Skeletal muscle tissue (tissue), 4 donors: ENCODE data around the gene MED14. TPM values are rescaled to one million over a fixed set of nuclear protein-coding genes. Genes with fewer than 3 reads are reported as not detected.

Source experiments
- H3K27ac ChIP-seq: one replicate; pipeline ENCODE4 v1.7.0; 2013; ENCODE audit warnings: mild to moderate bottlenecking, low read depth, low read length, inconsistent platforms
- H3K27me3 ChIP-seq, 3 donors: one replicate each; pipeline ENCODE4 v1.7.0; 2013; ENCODE audit warnings: low read length in 3 of 3; ENCODE audit not compliant: control insufficient read depth in 3 of 3, insufficient read depth in 3 of 3
- H3K36me3 ChIP-seq, 3 donors: one replicate each; pipeline ENCODE4 v1.7.0; 2013; ENCODE audit warnings: low read length in 3 of 3; ENCODE audit not compliant: control insufficient read depth in 3 of 3, insufficient read depth in 3 of 3
- H3K4me1 ChIP-seq, 3 donors: one replicate each; pipeline ENCODE4 v1.7.0; 2013; ENCODE audit warnings: low read length in 3 of 3, mild to moderate bottlenecking in 3 of 3; ENCODE audit not compliant: control insufficient read depth in 3 of 3, insufficient read depth in 3 of 3
- H3K4me3 ChIP-seq, 3 donors: one replicate each; pipeline ENCODE4 v1.7.0; 2013; ENCODE audit warnings: low read length in 3 of 3
- H3K9ac ChIP-seq, 3 donors: one replicate each; pipeline ENCODE4 v1.7.0; 2013; ENCODE audit warnings: low read length in 3 of 3, mild to moderate bottlenecking in 3 of 3, moderate library complexity in 2 of 3, low read depth in 1 of 3
- H3K9me3 ChIP-seq, 3 donors: one replicate each; pipeline ENCODE4 v1.7.0; 2013; ENCODE audit warnings: low read length in 3 of 3; ENCODE audit not compliant: control insufficient read depth in 3 of 3
- total RNA-seq: library from RNA; depleted of rRNA; stranded (reverse); fragments of >200 nt; gene quantifications from one replicate; pipeline ENCODE4 v1.2.3, GENCODE V29; 2014
- donor health status: Osteomylitis.

Gene MED14
- total RNA-seq, 1 donor from 2014 or later, result 35.5 TPM

- peaks cover 0 to 6% (median 0%) of the 10 kb centered on the region in 3 donors for H3K9me3 ChIP-seq
- H3K9ac ChIP-seq, result no peak within 1 kb of the TSS
- no peak within 1 kb of the TSS for H3K27ac ChIP-seq
- no peaks in the 10 kb centered on the region for H3K27me3 ChIP-seq
- H3K36me3 ChIP-seq, result peaks cover under 1 to 6% (median 1%) of the 10 kb centered on the region in 3 donors
- H3K4me1 ChIP-seq, result no peaks in the 10 kb centered on the region
- H3K4me3 ChIP-seq, result no peak within 1 kb of the TSS
Observed at GRCh38 chrX:40623139-40623536, 112.2 kb downstream of the MED14 start, which contains the start of gene MPC1L. TSS of gene MPC1L (plus strand) at chrX:40623428. CDS start at chrX:40623566, 138 bp downstream.

GRCh38 chrX:40622479-40623138 lies 112.7 kb downstream of the MED14 start:
- Histone ChIP-seq H3K4me3 (no peak overlapping the region), H3K27ac (no peak overlapping the region), H3K9ac (no peak overlapping the region), H3K9me3 (peaks cover 0 to 6% (median 0%) of the 10 kb centered on the region in 3 donors), H3K36me3 (peaks cover 0 to 4% (median 0%) of the 10 kb centered on the region in 3 donors), H3K27me3 (no peaks in the 10 kb centered on the region), H3K4me1 (no peaks in the 10 kb centered on the region)

DNA sequence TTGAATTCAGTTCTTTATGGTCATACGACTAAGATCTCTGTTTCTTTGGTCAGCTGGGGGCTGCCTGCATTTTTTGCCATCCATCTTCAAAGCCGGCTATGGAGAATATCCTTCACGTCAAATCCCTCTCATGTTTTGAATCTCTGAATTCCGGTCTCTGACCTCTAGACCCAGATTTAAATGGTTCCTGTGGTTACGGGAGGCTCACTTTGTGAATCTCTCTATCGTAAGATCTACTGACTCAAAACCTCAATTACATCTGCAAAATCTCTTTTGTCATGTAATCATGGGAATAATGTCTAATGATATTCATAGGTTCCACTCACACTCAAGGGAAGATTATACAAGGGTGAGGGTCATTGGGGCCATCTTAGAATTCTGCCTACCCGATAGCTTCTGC lies 117.8 kb downstream of the MED14 start:
- no peak overlapping the region for H3K4me3 ChIP-seq
- no peak overlapping the region for H3K9ac ChIP-seq
- no peak overlapping the region for H3K27ac ChIP-seq
- no peaks in the 10 kb centered on the region for H3K36me3 ChIP-seq
- no peaks in the 10 kb centered on the region for H3K27me3 ChIP-seq
- H3K4me1 ChIP-seq, result no peaks in the 10 kb centered on the region
- no peaks in the 10 kb centered on the region for H3K9me3 ChIP-seq

DNA sequence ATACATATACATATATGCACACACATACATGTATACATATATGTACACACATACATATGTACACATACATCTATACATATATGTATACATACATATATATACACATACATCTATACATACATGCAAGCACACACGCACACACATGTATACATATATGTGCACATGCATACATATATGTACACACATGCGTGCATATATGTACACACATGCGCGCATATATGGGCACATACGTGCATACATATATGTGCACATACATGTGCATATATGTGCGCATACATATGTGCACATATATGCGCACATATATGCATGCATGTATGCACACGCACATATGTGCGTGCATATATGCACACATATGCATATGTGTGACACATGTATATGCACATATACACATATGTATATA lies 119.4 kb downstream of the MED14 start:
- H3K9me3 ChIP-seq, result no peaks in the 10 kb centered on the region

GRCh38 chrX:40612511-40612910 lies 122.8 kb downstream of the MED14 start:
- no peak overlapping the region for H3K27ac ChIP-seq
- H3K9me3 ChIP-seq, result no peaks in the 10 kb centered on the region
- no peaks in the 10 kb centered on the region for H3K4me1 ChIP-seq
- no peaks in the 10 kb centered on the region for H3K27me3 ChIP-seq
- H3K4me3 ChIP-seq, result no peak overlapping the region
- no peak overlapping the region for H3K9ac ChIP-seq
- no peaks in the 10 kb centered on the region for H3K36me3 ChIP-seq

More for the DNA sequence above, 119.4 kb downstream of the MED14 start:
- Histone ChIP-seq H3K36me3 (no peaks in the 10 kb centered on the region), H3K9ac (no peak overlapping the region), H3K4me3 (no peak overlapping the region), H3K27ac (no peak overlapping the region), H3K27me3 (no peaks in the 10 kb centered on the region), H3K4me1 (no peaks in the 10 kb centered on the region)

DNA sequence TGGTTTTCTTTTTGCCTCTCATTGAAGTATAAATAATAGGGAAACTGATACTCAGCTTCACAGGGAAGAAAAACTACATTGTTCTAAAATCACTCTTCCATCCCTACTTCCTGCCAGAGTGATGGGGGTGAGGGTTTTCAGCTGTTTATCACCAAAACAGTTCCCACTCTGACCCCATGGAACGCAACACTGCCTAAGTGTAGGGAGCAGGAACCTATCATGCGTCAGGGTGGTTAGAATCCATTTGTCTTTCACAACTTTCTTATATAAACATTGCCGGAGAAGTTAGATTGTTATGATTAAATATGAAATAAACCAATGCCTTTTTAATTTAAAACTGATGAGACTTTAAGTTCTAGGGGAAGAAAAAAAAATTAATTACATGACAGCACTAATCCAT lies 128.0 kb downstream of the MED14 start:
- Histone ChIP-seq H3K36me3 (peaks cover 0 to 4% (median 0%) of the 10 kb centered on the region in 3 donors), H3K9ac (no peak overlapping the region), H3K9me3 (no peaks in the 10 kb centered on the region), H3K4me1 (no peaks in the 10 kb centered on the region), H3K27ac (no peak overlapping the region), H3K4me3 (no peak overlapping the region), H3K27me3 (no peaks in the 10 kb centered on the region)

DNA sequence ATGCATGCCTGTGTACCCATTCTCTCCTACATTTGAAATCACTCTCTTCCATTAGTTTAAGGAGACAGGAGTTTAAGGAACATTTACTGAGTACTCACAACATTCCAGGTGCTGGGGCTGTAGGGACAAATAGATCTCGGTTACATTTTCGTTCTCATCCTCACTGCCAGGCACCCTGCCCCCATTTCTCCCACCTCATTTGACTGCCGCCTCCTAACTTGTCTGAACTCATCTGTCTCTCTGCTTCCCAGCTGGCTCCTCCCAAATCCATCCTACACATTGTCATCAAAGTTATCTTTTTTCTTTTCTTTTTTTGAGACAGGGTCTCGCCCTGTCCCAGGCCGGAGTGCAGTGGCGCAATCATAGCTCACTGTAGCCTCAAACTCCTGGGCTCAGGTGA lies 131.9 kb downstream of the MED14 start:
- Histone ChIP-seq H3K27me3 (no peaks in the 10 kb centered on the region), H3K9ac (no peak overlapping the region), H3K36me3 (peaks cover 2 to 13% (median 10%) of the 10 kb centered on the region in 3 donors), H3K27ac (no peak overlapping the region), H3K4me3 (no peak overlapping the region), H3K9me3 (no peaks in the 10 kb centered on the region), H3K4me1 (no peaks in the 10 kb centered on the region)

Other genes starting within 250 kb of the MED14 start
- gene ATP6AP2, start 154.6 kb downstream of the MED14 start, total RNA-seq, result 48.5 TPM
- not detected for gene MPC1L, start 112.1 kb downstream of the MED14 start, total RNA-seq
- 6.3 TPM for gene CXorf38, start 88.0 kb downstream of the MED14 start, total RNA-seq